ENCODE data around the gene CXCL14. TPM values are rescaled to one million over a fixed set of nuclear protein-coding genes. Genes with fewer than 3 reads are reported as not detected.

The CXCL14 gene
- total and polyA plus RNA-seq, 2 experiments from 2014 or later, result 1.7 TPM; not detected in 1

DNA sequence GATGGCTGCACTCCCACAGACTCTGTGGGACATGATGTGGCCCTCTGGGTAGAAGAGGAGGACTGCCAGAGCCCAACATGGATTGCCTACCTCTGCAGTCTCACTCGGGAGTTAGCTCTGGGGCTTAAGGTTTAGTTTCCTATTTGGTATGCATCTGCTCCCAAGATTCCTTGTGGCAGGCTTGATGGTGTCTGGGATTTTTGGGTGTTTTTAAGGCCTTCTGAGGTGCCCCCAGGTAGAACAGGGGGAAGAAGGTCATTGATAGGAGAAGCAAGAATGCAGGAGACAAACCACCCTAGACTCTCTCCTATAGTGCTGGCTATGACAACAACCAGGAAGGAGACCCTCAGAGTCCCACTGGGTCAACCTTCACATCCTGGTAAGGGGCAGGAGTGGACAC is 46.7 kb upstream of the CXCL14 start:
- no peak overlapping the region for H3K4me3 ChIP-seq
- peaks cover 7% of the 10 kb centered on the region for H3K27me3 Mint-ChIP-seq (ENCODE audit: insufficient read depth, low read depth, poor library complexity)
- H3K27me3 ChIP-seq (ENCODE audit: insufficient read depth), result no peaks in the 10 kb centered on the region
- no peak for ATAC-seq
- TF ChIP-seq STAT1 (IDR thresholded peaks at IDR 0.05; ENCODE audit: unreplicated experiment) (no peak), ZNF114 (CRISPR knock-in tag; IDR thresholded peaks at IDR 0.05) (no peak), POLR2AphosphoS5 (IDR thresholded peaks at IDR 0.05; ENCODE audit: low read depth) (no peak), NANOG (IDR thresholded peaks at IDR 0.05; ENCODE audit: borderline replicate concordance) (no peak), EZH2phosphoT487 (IDR thresholded peaks at IDR 0.05; ENCODE audit: unreplicated experiment) (no peak), CREB1 (CRISPR knock-in tag; IDR thresholded peaks at IDR 0.05; ENCODE audit: low read depth) (no peak), ZNF331 (CRISPR knock-in tag; IDR thresholded peaks at IDR 0.05; ENCODE audit: low read depth) (no peak), JUNB (IDR thresholded peaks at IDR 0.05; ENCODE audit: unreplicated experiment) (no peak), EZH2 (IDR thresholded peaks at IDR 0.05; ENCODE audit: low read depth, unreplicated experiment) (no peak)
- TF ChIP-seq, protein P1, sequence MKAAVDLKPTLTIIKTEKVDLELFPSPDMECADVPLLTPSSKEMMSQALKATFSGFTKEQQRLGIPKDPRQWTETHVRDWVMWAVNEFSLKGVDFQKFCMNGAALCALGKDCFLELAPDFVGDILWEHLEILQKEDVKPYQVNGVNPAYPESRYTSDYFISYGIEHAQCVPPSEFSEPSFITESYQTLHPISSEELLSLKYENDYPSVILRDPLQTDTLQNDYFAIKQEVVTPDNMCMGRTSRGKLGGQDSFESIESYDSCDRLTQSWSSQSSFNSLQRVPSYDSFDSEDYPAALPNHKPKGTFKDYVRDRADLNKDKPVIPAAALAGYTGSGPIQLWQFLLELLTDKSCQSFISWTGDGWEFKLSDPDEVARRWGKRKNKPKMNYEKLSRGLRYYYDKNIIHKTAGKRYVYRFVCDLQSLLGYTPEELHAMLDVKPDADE (IDR thresholded peaks at IDR 0.05), result no peak
- TF ChIP-seq, protein P2, sequence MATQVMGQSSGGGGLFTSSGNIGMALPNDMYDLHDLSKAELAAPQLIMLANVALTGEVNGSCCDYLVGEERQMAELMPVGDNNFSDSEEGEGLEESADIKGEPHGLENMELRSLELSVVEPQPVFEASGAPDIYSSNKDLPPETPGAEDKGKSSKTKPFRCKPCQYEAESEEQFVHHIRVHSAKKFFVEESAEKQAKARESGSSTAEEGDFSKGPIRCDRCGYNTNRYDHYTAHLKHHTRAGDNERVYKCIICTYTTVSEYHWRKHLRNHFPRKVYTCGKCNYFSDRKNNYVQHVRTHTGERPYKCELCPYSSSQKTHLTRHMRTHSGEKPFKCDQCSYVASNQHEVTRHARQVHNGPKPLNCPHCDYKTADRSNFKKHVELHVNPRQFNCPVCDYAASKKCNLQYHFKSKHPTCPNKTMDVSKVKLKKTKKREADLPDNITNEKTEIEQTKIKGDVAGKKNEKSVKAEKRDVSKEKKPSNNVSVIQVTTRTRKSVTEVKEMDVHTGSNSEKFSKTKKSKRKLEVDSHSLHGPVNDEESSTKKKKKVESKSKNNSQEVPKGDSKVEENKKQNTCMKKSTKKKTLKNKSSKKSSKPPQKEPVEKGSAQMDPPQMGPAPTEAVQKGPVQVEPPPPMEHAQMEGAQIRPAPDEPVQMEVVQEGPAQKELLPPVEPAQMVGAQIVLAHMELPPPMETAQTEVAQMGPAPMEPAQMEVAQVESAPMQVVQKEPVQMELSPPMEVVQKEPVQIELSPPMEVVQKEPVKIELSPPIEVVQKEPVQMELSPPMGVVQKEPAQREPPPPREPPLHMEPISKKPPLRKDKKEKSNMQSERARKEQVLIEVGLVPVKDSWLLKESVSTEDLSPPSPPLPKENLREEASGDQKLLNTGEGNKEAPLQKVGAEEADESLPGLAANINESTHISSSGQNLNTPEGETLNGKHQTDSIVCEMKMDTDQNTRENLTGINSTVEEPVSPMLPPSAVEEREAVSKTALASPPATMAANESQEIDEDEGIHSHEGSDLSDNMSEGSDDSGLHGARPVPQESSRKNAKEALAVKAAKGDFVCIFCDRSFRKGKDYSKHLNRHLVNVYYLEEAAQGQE (IDR thresholded peaks at IDR 0.05; ENCODE audit: unreplicated experiment), result no peak
- TF ChIP-seq, protein P3, sequence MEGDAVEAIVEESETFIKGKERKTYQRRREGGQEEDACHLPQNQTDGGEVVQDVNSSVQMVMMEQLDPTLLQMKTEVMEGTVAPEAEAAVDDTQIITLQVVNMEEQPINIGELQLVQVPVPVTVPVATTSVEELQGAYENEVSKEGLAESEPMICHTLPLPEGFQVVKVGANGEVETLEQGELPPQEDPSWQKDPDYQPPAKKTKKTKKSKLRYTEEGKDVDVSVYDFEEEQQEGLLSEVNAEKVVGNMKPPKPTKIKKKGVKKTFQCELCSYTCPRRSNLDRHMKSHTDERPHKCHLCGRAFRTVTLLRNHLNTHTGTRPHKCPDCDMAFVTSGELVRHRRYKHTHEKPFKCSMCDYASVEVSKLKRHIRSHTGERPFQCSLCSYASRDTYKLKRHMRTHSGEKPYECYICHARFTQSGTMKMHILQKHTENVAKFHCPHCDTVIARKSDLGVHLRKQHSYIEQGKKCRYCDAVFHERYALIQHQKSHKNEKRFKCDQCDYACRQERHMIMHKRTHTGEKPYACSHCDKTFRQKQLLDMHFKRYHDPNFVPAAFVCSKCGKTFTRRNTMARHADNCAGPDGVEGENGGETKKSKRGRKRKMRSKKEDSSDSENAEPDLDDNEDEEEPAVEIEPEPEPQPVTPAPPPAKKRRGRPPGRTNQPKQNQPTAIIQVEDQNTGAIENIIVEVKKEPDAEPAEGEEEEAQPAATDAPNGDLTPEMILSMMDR (conservative IDR thresholded peaks at IDR 0.05; ENCODE audit: low read depth in 2 of 2), result no peak
- TF ChIP-seq, protein P4, sequence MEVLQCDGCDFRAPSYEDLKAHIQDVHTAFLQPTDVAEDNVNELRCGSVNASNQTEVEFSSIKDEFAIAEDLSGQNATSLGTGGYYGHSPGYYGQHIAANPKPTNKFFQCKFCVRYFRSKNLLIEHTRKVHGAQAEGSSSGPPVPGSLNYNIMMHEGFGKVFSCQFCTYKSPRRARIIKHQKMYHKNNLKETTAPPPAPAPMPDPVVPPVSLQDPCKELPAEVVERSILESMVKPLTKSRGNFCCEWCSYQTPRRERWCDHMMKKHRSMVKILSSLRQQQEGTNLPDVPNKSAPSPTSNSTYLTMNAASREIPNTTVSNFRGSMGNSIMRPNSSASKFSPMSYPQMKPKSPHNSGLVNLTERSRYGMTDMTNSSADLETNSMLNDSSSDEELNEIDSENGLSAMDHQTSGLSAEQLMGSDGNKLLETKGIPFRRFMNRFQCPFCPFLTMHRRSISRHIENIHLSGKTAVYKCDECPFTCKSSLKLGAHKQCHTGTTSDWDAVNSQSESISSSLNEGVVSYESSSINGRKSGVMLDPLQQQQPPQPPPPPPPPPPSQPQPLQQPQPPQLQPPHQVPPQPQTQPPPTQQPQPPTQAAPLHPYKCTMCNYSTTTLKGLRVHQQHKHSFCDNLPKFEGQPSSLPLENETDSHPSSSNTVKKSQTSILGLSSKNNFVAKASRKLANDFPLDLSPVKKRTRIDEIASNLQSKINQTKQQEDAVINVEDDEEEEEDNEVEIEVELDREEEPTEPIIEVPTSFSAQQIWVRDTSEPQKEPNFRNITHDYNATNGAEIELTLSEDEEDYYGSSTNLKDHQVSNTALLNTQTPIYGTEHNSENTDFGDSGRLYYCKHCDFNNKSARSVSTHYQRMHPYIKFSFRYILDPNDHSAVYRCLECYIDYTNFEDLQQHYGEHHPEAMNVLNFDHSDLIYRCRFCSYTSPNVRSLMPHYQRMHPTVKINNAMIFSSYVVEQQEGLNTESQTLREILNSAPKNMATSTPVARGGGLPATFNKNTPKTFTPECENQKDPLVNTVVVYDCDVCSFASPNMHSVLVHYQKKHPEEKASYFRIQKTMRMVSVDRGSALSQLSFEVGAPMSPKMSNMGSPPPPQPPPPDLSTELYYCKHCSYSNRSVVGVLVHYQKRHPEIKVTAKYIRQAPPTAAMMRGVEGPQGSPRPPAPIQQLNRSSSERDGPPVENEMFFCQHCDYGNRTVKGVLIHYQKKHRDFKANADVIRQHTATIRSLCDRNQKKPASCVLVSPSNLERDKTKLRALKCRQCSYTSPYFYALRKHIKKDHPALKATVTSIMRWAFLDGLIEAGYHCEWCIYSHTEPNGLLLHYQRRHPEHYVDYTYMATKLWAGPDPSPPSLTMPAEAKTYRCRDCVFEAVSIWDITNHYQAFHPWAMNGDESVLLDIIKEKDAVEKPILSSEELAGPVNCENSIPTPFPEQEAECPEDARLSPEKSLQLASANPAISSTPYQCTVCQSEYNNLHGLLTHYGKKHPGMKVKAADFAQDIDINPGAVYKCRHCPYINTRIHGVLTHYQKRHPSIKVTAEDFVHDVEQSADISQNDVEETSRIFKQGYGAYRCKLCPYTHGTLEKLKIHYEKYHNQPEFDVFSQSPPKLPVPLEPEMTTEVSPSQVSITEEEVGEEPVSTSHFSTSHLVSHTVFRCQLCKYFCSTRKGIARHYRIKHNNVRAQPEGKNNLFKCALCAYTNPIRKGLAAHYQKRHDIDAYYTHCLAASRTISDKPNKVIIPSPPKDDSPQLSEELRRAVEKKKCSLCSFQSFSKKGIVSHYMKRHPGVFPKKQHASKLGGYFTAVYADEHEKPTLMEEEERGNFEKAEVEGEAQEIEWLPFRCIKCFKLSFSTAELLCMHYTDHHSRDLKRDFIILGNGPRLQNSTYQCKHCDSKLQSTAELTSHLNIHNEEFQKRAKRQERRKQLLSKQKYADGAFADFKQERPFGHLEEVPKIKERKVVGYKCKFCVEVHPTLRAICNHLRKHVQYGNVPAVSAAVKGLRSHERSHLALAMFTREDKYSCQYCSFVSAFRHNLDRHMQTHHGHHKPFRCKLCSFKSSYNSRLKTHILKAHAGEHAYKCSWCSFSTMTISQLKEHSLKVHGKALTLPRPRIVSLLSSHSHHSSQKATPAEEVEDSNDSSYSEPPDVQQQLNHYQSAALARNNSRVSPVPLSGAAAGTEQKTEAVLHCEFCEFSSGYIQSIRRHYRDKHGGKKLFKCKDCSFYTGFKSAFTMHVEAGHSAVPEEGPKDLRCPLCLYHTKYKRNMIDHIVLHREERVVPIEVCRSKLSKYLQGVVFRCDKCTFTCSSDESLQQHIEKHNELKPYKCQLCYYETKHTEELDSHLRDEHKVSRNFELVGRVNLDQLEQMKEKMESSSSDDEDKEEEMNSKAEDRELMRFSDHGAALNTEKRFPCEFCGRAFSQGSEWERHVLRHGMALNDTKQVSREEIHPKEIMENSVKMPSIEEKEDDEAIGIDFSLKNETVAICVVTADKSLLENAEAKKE (CRISPR knock-in tag; IDR thresholded peaks at IDR 0.05), result no peak
- DNase-seq (ENCODE audit: low spot score), result no peak
- no peaks in the 10 kb centered on the region for H3K36me3 ChIP-seq (ENCODE audit: insufficient read depth)
- H3K9me3 Mint-ChIP-seq, result no peaks in the 10 kb centered on the region
- H4K20me1 ChIP-seq (replicated peaks; ENCODE audit: insufficient read depth), result no peaks in the 10 kb centered on the region
- H3K4me2 ChIP-seq, result no peak overlapping the region
- H3K4me1 Mint-ChIP-seq, result peaks cover 4% of the 10 kb centered on the region; the same call in 2 of the 3 replicates
- no peaks in the 10 kb centered on the region; the same call in 2 of the 3 replicates for H3K36me3 Mint-ChIP-seq (ENCODE audit: low read depth)
- peaks cover 36% of the 10 kb centered on the region for H3K9me2 ChIP-seq (ENCODE audit: insufficient read depth)
- no peaks in the 10 kb centered on the region for H3F3A ChIP-seq (replicated peaks; ENCODE audit: low read depth)
- no peak overlapping the region for H3K27ac ChIP-seq (ENCODE audit: low read depth)
- H3K4me3 Mint-ChIP-seq, result no peak overlapping the region
- H3K79me2 ChIP-seq (replicated peaks; ENCODE audit: insufficient read depth), result no peaks in the 10 kb centered on the region
- no peaks in the 10 kb centered on the region for H3K4me1 ChIP-seq (ENCODE audit: insufficient read depth)
- H3K27ac Mint-ChIP-seq, result no peak overlapping the region
- H2AFZ ChIP-seq, result no peak overlapping the region
